Measurements from ENCODE around the gene CELSR3. TPM values are rescaled to one million over a fixed set of nuclear protein-coding genes. Genes with fewer than 3 reads are reported as not detected.

CELSR3 gene
- polyA plus RNA-seq, 2 of the 4 experiments (the other 2 are of a cell fraction), result 2.2 to 4.8 TPM

DNA sequence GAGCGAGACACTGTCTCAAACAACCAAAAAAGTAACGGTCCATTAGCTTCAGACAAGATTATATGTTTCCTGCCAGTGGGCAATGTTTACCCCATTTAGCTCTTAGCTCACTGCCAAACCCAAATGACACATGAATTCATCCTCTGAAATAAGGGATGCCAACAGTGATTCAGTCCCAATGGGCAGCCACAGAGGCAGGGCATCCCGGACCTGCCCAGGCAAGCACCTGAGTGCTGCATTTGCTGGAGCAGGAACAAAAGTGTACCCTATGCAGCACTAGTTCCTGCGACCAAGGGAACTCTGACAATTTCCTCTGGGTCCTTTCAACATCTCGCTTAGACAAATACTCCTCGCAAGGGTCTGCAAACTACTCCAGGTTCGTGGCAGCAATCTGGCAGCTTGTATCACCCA lies 46.4 kb upstream of the CELSR3 start (continued):
- TF ChIP-seq, protein P1, sequence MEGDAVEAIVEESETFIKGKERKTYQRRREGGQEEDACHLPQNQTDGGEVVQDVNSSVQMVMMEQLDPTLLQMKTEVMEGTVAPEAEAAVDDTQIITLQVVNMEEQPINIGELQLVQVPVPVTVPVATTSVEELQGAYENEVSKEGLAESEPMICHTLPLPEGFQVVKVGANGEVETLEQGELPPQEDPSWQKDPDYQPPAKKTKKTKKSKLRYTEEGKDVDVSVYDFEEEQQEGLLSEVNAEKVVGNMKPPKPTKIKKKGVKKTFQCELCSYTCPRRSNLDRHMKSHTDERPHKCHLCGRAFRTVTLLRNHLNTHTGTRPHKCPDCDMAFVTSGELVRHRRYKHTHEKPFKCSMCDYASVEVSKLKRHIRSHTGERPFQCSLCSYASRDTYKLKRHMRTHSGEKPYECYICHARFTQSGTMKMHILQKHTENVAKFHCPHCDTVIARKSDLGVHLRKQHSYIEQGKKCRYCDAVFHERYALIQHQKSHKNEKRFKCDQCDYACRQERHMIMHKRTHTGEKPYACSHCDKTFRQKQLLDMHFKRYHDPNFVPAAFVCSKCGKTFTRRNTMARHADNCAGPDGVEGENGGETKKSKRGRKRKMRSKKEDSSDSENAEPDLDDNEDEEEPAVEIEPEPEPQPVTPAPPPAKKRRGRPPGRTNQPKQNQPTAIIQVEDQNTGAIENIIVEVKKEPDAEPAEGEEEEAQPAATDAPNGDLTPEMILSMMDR (IDR thresholded peaks at IDR 0.05), result no peak
- TF ChIP-seq RAD21 (conservative IDR thresholded peaks at IDR 0.05 in 1 of 2, IDR thresholded peaks at IDR 0.05 in 1 of 2) (no peak), TFCP2L1 (CRISPR knock-in tag; IDR thresholded peaks at IDR 0.05) (no peak), JUNB (IDR thresholded peaks at IDR 0.05) (no peak), ZSCAN20 (CRISPR knock-in tag; IDR thresholded peaks at IDR 0.05) (no peak), POLR2AphosphoS2 (conservative IDR thresholded peaks at IDR 0.05; ENCODE audit: low read length) (no peak), HOXA7 (CRISPR knock-in tag; IDR thresholded peaks at IDR 0.05) (no peak)
- TF ChIP-seq, protein P2, sequence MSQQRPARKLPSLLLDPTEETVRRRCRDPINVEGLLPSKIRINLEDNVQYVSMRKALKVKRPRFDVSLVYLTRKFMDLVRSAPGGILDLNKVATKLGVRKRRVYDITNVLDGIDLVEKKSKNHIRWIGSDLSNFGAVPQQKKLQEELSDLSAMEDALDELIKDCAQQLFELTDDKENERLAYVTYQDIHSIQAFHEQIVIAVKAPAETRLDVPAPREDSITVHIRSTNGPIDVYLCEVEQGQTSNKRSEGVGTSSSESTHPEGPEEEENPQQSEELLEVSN (IDR thresholded peaks at IDR 0.05; ENCODE audit: borderline replicate concordance, low read depth), result no peak

DNA sequence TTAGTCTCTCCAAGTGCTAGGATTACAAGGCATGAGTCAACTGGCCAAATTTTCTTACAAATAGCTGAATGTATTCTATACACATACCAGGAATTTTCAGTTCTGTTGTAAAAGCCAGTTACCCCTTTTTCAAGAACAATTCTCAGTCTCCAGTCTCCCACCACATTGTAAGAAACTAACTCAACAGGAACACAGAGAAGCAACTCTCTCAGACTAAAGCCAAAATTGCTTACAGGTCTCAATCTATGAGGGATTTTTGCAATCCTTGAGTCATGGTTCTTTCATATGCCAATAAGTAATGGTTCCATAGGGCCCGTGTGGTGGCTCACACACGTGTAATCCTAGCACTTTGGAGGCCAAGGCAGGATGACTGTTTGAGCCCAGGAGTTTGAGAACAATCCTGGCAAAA lies 45.8 kb upstream of the CELSR3 start:
- no peaks in the 10 kb centered on the region for H3K9me3 ChIP-seq
- WGBS (ENCODE audit: missing lambda C conversion rate), result 54% methylated on average over 2 of the region's 2 CpGs
- ChIA-PET CTCF (interaction anchor here (1.4 to 4.6 kb wide), 3 partner anchors 14 to 31 kb away, joined by 4 to 18 read pairs (median 7); partner anchors contain the start of gene NCKIPSD), POLR2A (interaction anchor here (1.0 kb wide), 1 partner anchor 9 kb away, joined by 3 read pairs; the partner anchor contains the start of gene IP6K2)
- no peak for FAIRE-seq
- H3K27ac ChIP-seq, result peak overlapping the region; percentile 31 to 70; a peak in 5 of 6 replicates
- no peak for DNase-seq (ENCODE audit: low read depth in 1 of 2, low spot score in 1 of 2)
- H3K4me3 ChIP-seq, result no peak overlapping the region
- peaks cover 13% of the 10 kb centered on the region; the same call in 2 of the 3 replicates for H3K4me1 ChIP-seq
- H3K4me2 ChIP-seq, result no peak overlapping the region
- TF ChIP-seq BHLHE40 (IDR thresholded peaks at IDR 0.05; ENCODE audit: low read depth, low read length) (no peak), SMC3 (IDR thresholded peaks at IDR 0.05) (no peak), MYC (IDR thresholded peaks at IDR 0.05; ENCODE audit: borderline replicate concordance, low read length) (no peak), HDAC2 (IDR thresholded peaks at IDR 0.05) (no peak), FOSL2 (IDR thresholded peaks at IDR 0.05) (no peak), FOSL2 (CRISPR knock-in tag; IDR thresholded peaks at IDR 0.05) (no peak), JUNB (IDR thresholded peaks at IDR 0.05) (no peak), POLR2AphosphoS2 (conservative IDR thresholded peaks at IDR 0.05; ENCODE audit: low read length) (no peak), RAD21 (conservative IDR thresholded peaks at IDR 0.05 in 1 of 2, IDR thresholded peaks at IDR 0.05 in 1 of 2) (no peak), EHF (CRISPR knock-in tag; IDR thresholded peaks at IDR 0.05) (no peak)
- TF ChIP-seq, protein P3, sequence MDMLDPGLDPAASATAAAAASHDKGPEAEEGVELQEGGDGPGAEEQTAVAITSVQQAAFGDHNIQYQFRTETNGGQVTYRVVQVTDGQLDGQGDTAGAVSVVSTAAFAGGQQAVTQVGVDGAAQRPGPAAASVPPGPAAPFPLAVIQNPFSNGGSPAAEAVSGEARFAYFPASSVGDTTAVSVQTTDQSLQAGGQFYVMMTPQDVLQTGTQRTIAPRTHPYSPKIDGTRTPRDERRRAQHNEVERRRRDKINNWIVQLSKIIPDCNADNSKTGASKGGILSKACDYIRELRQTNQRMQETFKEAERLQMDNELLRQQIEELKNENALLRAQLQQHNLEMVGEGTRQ (IDR thresholded peaks at IDR 0.05), result no peak
- TF ChIP-seq, protein P4, sequence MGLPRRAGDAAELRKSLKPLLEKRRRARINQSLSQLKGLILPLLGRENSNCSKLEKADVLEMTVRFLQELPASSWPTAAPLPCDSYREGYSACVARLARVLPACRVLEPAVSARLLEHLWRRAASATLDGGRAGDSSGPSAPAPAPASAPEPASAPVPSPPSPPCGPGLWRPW (IDR thresholded peaks at IDR 0.05), result no peak
- TF ChIP-seq, protein P5, sequence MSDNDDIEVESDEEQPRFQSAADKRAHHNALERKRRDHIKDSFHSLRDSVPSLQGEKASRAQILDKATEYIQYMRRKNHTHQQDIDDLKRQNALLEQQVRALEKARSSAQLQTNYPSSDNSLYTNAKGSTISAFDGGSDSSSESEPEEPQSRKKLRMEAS (IDR thresholded peaks at IDR 0.05), result no peak
- TF ChIP-seq, protein P6, sequence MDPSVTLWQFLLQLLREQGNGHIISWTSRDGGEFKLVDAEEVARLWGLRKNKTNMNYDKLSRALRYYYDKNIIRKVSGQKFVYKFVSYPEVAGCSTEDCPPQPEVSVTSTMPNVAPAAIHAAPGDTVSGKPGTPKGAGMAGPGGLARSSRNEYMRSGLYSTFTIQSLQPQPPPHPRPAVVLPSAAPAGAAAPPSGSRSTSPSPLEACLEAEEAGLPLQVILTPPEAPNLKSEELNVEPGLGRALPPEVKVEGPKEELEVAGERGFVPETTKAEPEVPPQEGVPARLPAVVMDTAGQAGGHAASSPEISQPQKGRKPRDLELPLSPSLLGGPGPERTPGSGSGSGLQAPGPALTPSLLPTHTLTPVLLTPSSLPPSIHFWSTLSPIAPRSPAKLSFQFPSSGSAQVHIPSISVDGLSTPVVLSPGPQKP (IDR thresholded peaks at IDR 0.05; ENCODE audit: low read depth, low read length), result no peak
- peak in 1 of 2 experiments; percentile 19; a peak in 2 of 6 replicates for ATAC-seq

DNA sequence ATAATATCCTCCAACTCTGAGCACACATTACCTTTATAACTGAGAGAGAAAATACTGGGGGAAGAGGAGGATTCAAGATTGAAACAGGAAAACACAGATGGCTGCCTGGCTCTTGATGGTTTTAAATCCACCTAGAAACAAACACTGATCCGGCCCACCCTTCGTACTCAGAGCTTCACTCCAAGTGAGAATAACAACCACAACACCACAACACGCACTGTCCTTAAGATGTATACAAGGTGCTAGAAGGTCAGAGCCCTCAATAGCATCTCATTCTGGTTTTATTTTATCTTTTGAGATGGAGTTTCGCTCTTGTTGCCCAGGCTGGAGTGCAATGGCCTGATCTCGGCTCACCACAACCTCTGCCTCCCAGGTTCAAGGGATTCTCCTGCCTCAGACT lies 44.5 kb upstream of the CELSR3 start:
- WGBS (ENCODE audit: missing lambda C conversion rate), result 89% methylated on average over 5 of the region's 5 CpGs
- Histone ChIP-seq H3K4me1 (peaks cover 13% of the 10 kb centered on the region; the same call in 2 of the 3 replicates), H3K9me3 (no peaks in the 10 kb centered on the region), H3K27ac (no peak overlapping the region), H3K4me3 (no peak overlapping the region), H3K4me2 (no peak overlapping the region)
- no peak for ATAC-seq
- no peak for DNase-seq (ENCODE audit: low read depth in 1 of 2, low spot score in 1 of 2)
- ChIA-PET POLR2A (interaction anchor here (1.0 kb wide), 1 partner anchor 10 kb away, joined by 6 read pairs; the partner anchor contains the start of gene IP6K2), CTCF (interaction anchor here (0.7 to 4.6 kb wide), 3 partner anchors 9 to 32 kb away, joined by 3 to 18 read pairs (median 7); partner anchors contain the start of gene NCKIPSD)
- TF ChIP-seq MAFK (IDR thresholded peaks at IDR 0.05; ENCODE audit: partially characterized antibody), result no peak
- no peak for TF ChIP-seq EHMT2 (IDR thresholded peaks at IDR 0.05; ENCODE audit: low read depth)
- no peak for TF ChIP-seq ZNF302 (CRISPR knock-in tag; IDR thresholded peaks at IDR 0.05)
- FAIRE-seq, result no peak

Measured in A549 (cell line).